Omental fat pad (tissue), 4 donors: ENCODE data around the gene SCN3A. TPM values are rescaled to one million over a fixed set of nuclear protein-coding genes. Genes with fewer than 3 reads are reported as not detected.

Experiments
- ATAC-seq: fragments of 150-250 bp; one replicate; pipeline ENCODE4 v1.9.1; 2016; ENCODE audit warnings: mild to moderate bottlenecking, moderate library complexity; ENCODE audit not compliant: low FRiP score
- DNase-seq: peaks from one replicate; pipeline ENCODE4 v3.0.0-alpha.2; 2019; ENCODE audit warnings: low spot score
- total RNA-seq, 4 donors: library from RNA; depleted of rRNA; stranded (reverse); fragments of >200 nt; gene quantifications; one replicate each; pipeline ENCODE4 v1.1.0, GENCODE V29; 2016
- TF ChIP-seq, protein P1 (sequence below), 3 donors: fragments of 450-650 bp; IDR thresholded peaks; one replicate each; pipeline ENCODE4 v1.5.1; 2016 to 2017; ENCODE audit warnings: antibody characterized with exemption in 3 of 3, mild to moderate bottlenecking in 3 of 3, moderate library complexity in 2 of 3

Gene SCN3A
- total RNA-seq, 4 donors from 2014 or later, result 0.72 to 2.5 (median 1.2) TPM

DNA sequence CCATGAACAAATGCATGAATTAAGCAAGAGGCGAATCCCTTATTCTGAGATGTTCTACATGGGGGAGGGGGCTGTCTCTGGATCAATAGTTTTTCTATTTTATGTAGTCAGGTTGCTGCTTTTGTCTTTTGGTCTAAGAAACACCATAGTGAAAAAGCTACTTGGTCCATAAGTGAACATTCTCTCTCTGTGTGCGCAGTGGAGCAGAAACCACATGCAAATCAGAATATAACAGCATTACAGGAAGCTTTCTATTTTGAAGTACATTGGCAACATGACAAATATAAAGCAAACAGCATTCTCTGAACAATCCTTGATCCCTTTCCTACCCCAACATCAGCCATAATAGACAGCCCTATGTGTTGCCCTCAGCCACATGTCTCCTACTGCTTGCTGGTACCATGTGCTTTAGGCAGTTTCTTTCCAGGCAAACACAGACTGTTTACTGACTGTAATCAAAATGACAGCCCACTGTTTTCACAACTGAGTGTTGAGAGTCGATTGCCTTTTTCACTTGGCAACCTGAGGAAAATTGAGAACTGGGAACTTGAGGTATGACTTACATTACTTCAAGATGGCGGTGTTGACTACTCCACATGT, 10.6 kb downstream of the SCN3A start:
- ATAC-seq, result no peak
- TF ChIP-seq, protein P1, sequence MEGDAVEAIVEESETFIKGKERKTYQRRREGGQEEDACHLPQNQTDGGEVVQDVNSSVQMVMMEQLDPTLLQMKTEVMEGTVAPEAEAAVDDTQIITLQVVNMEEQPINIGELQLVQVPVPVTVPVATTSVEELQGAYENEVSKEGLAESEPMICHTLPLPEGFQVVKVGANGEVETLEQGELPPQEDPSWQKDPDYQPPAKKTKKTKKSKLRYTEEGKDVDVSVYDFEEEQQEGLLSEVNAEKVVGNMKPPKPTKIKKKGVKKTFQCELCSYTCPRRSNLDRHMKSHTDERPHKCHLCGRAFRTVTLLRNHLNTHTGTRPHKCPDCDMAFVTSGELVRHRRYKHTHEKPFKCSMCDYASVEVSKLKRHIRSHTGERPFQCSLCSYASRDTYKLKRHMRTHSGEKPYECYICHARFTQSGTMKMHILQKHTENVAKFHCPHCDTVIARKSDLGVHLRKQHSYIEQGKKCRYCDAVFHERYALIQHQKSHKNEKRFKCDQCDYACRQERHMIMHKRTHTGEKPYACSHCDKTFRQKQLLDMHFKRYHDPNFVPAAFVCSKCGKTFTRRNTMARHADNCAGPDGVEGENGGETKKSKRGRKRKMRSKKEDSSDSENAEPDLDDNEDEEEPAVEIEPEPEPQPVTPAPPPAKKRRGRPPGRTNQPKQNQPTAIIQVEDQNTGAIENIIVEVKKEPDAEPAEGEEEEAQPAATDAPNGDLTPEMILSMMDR (IDR thresholded peaks at IDR 0.05), result no peak
- DNase-seq, result no peak

DNA sequence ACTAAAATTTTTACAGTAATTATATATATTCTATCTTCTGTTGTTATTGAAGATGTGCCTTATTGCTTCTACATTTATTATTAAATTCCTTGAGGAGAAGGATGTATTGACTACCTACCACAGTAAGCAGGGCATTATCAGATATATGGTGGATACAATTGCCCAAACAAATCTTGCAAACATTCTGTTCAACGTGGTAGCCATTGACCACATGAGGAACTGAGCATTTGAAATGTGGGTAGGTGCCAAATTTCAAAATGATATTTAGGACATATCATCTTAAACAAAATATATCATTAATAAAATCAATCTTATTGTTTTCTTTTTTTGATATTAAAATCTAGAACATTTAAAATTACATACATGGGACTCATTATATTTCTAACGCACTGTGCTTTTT, 11.1 kb downstream of the SCN3A start:
- DNase-seq (no peak), ATAC-seq (no peak)

DNA sequence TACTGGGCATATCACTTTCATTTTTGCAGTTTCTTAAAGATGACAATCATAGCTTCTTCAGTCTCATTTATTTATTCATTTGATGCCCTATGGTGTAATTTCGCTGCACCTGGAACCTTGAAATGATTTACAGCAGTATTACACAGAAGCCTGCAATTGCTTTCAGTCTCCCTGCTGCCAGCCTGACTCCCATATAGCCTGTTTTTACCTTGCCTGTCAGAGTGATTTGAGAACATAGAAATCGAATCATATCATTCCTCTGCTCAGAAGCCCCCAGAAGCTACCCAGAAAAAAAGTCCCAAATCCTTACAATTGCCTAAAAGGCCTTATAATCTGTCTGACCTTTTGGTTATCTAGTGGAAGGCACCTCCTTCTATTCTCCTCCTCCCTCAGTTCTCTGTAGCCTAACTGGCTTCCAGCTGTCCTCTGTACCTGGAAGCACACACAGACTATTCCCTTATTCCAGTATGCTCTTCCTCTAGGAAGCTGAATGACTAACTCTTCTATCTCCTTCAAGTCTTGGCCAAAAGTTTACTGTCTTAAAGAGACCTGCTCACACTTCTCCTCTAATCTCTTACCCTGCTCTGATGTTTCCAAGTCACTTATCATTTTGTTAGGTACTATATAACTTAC, 12.6 kb downstream of the SCN3A start:
- TF ChIP-seq, protein P1 (IDR thresholded peaks at IDR 0.05), result no peak
- no peak for ATAC-seq

More for the DNA sequence above, 11.1 kb downstream of the SCN3A start:
- TF ChIP-seq, protein P1 (IDR thresholded peaks at IDR 0.05), result no peak

DNA sequence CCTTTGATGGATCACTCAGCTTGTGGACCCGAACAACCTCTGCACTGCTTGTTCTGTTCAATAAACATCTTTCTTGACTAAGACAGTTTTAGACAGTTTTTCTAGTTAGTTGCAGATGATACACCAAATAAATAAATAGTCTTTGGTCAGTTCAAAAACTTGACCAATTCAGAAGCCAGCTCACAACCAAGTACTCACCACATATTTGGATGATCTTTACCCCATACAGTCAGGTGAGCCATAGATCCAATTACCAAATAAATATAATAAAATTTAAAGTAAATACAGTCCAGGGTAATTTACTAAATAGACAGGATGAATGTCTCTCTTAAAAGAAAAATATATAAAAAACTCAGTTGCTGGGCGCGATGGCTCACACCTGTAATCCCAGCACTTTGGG, 18.2 kb downstream of the SCN3A start:
- ATAC-seq (no peak), DNase-seq (no peak)
- TF ChIP-seq, protein P1 (IDR thresholded peaks at IDR 0.05), result no peak

More for the DNA sequence above, 12.6 kb downstream of the SCN3A start:
- no peak for DNase-seq

DNA sequence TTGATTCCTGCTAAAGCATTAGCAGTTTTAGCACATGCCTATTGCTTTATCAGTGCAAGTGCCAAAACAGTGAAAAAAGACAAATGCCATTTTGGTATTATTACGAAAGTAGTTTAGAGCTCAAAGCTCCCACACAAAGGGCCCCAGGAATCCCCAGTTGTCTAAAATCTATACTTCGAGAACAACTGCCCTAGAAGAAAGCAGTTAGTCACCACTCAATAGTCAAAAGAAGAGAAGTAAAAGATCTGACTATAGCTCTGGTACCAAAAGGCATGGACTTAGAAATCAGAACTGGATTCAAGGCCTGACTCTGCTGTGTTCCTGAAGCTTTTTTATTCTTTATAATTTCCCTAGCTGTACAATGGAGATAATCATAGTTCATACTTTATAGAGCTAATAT, 21.8 kb downstream of the SCN3A start:
- DNase-seq (no peak), ATAC-seq (no peak)
- TF ChIP-seq, protein P1 (IDR thresholded peaks at IDR 0.05), result no peak

DNA sequence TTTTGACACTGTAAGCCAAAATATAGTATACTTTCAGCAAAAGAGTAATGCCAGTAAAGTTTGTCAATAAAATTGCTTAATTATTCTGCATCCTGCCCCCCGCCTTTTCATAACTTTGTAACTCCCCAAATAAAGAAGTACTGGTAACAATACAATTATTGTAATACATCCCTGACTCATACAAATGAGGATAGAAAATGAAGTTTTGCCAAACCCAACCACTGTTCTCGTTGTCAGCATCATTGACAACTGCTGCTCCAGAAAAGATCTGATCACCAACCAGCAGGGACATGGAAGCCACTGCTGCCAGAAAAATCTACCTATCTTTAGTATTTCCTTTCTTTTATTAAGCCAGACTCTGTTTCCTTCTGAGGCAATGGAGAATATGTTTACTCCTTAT, 27.1 kb downstream of the SCN3A start:
- TF ChIP-seq, protein P1 (IDR thresholded peaks at IDR 0.05), result no peak
- DNase-seq (no peak), ATAC-seq (no peak)

DNA sequence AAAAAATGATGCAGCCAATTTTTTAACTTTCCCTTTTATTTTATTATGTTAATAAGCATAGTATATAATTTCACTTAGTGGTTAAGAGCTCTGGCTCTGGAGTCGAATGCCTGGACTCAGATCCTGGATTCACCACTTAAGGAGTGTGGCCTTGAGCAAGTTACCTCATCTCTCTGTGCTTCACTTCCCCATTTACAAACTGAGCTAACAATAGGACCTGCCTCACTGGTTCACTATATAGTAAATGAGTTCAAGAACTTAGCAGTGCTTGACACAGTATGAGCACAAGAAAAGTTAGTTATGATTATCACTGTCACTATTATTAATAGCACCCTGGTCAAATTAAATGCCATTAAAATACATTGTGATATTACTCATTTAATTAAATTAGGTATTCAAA, 30.6 kb downstream of the SCN3A start:
- ATAC-seq (no peak), DNase-seq (no peak)
- TF ChIP-seq, protein P1 (IDR thresholded peaks at IDR 0.05), result no peak
